ENCODE results near the gene KTN1. TPM values are rescaled to one million over a fixed set of nuclear protein-coding genes. Genes with fewer than 3 reads are reported as not detected.

Gene KTN1
- total and polyA plus RNA-seq, 3 donors from 2014 or later = 74.8 to 247 (median 221) TPM

- no peak overlapping the region for H3K4me3 ChIP-seq
- no peak for DNase-seq
- 58 to 64% methylated on average over 2 of the region's 2 CpGs for WGBS, 2 donors
- no peaks in the 10 kb centered on the region for H3K9me3 ChIP-seq
- H3K36me3 ChIP-seq (ENCODE audit: low read depth, missing control alignments) = no peaks in the 10 kb centered on the region
- no peaks in the 10 kb centered on the region for H3K27me3 ChIP-seq
- peaks cover 10% of the 10 kb centered on the region for H3K4me1 ChIP-seq
- TF ChIP-seq POLR2A (IDR thresholded peaks at IDR 0.05) = no peak
- no peak for TF ChIP-seq CTCF (IDR thresholded peaks at IDR 0.05)
- no peak overlapping the region for H3K27ac ChIP-seq
- intact Hi-C loops (cut with DNase I; ENCODE audit: low total_unique reads) = no loop called here
Measured at GRCh38 chr14:55592436-55592835, 12.4 kb downstream of the KTN1 start.

GRCh38 chr14:55593698-55594097 is 13.7 kb downstream of the KTN1 start:
- Histone ChIP-seq H3K27ac (no peak overlapping the region), H3K27me3 (no peaks in the 10 kb centered on the region), H3K4me1 (no peaks in the 10 kb centered on the region), H3K4me3 (no peak overlapping the region), H3K36me3 (ENCODE audit: low read depth, missing control alignments) (no peaks in the 10 kb centered on the region), H3K9me3 (no peaks in the 10 kb centered on the region)
- DNase-seq = no peak
- intact Hi-C loops (cut with DNase I; ENCODE audit: low total_unique reads) = no loop called here
- WGBS, 2 donors = 63 to 74% methylated on average over 2 of the region's 2 CpGs
- TF ChIP-seq CTCF (IDR thresholded peaks at IDR 0.05) = no peak

DNA sequence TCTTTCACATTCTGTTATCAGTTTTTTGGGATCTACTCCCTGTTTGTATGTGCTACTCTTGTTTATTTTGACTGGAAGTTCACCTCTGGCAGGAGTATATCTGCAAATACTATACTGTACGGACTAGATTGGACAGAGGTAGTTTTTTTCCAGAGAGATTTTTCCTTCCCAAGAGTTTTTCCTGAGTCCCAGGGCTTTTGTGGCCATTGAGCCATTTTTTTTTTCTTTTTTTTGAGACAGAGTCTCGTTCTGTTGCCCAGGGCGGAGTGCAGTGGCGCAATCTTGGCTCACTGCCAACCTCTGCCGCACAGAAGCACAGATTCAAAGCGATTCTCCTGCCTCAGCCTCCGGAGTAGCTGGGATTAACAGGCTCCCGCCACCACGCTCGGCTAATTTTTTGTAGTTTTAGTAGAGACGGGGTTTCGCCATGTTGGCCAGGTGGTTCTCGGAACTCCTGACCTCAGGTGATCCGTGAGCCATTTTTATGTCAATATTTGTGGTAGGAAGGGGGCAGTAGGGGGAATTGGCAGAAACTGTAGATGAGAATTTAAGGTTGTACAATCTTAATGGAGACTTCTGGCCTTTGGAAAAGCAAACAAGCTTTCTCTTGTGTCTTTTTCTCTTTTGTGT is 19.4 kb downstream of the KTN1 start:
- H3K27me3 ChIP-seq = no peaks in the 10 kb centered on the region
- intact Hi-C loops (cut with DNase I; ENCODE audit: low total_unique reads) = no loop called here
- H3K4me1 ChIP-seq = peaks cover 5% of the 10 kb centered on the region
- H3K9me3 ChIP-seq = no peaks in the 10 kb centered on the region
- no peaks in the 10 kb centered on the region for H3K36me3 ChIP-seq (ENCODE audit: low read depth, missing control alignments)
- peak overlapping the region in 1 of 2 donors; percentile 12 for H3K4me3 ChIP-seq
- 65 to 86% methylated on average over 14 of the region's 14 CpGs for WGBS, 2 donors
- no peak overlapping the region for H3K27ac ChIP-seq
- no peak for TF ChIP-seq CTCF (IDR thresholded peaks at IDR 0.05)
- TF ChIP-seq POLR2A (IDR thresholded peaks at IDR 0.05) = no peak
- peak; percentile 44 for DNase-seq

- intact Hi-C loops (cut with DNase I; ENCODE audit: low total_unique reads) = no loop called here
- no peak overlapping the region for H3K27ac ChIP-seq
- no peak for DNase-seq
- H3K27me3 ChIP-seq = no peaks in the 10 kb centered on the region
- H3K4me3 ChIP-seq = no peak overlapping the region
- no peaks in the 10 kb centered on the region for H3K9me3 ChIP-seq
- TF ChIP-seq CTCF (IDR thresholded peaks at IDR 0.05) (no peak), POLR2A (IDR thresholded peaks at IDR 0.05) (no peak)
- WGBS, 2 donors = 72 to 73% methylated on average over 5 of the region's 5 CpGs
- no peaks in the 10 kb centered on the region for H3K36me3 ChIP-seq (ENCODE audit: low read depth, missing control alignments)
- H3K4me1 ChIP-seq = peaks cover 9% of the 10 kb centered on the region
Measured at GRCh38 chr14:55600784-55601561, 21.0 kb downstream of the KTN1 start.
